GM18867 (cell line): ENCODE results near the gene NUP98.
"Not testable (repeated sequence)": the region's sequence is repeated elsewhere in the genome, so short reads cannot be mapped to it uniquely, and the experiment has no call there.

Experiments used
- ATAC-seq: cut with Tn5 transposase; IDR thresholded peaks from one replicate; pipeline ENCODE4 v1.9.1; 2021; ENCODE audit warnings: mild to moderate bottlenecking, moderate library complexity; ENCODE audit not compliant: unreplicated experiment

Gene NUP98

DNA sequence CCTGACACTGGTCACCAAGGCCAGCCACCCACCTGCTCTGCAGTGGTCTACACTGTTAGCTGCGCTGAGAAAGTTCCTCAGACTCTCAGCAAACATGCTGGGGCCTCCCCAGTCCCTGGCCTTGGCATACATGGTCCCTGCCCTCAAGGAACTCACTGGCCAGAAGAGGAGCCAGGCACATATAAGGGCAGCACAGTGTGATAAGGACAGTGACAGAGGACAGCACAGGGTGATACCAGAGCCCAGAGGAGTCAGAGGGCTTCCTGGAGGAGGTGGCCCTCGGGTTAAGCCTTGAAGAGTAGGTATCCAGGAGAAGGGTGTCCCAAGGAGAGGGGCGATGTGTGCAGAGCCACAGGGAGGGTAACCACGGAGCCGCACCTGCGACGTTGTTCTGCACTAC lies 151.8 kb downstream of the NUP98 start:
- no peak for ATAC-seq

DNA sequence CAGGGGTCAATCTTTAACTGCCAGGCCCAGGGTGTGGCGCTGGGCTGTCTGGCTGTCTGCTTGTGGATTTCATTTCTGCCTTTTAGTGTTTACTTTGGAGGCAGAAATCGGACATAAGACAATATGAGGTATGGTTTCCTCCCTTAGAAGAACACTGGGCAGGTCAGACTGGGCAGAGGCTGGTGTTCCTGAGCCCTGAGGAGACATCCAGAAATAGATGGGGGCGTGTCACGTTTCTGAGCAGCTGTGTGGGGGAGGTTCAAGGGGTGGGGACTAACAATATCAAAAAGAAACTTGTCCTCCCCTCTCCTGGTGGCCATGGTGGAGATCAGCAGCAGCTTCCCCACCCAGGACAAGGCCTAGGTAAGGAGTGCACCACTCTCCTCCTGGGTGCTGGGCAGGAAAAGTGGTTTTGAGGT lies 152.5 kb downstream of the NUP98 start, which contains the start of gene ART1:
ART1 (plus strand) TSS at position 312 of the 419 bp plus-strand sequence. CDS start 14,086 bp downstream, outside the sequence.
- no peak for ATAC-seq

DNA sequence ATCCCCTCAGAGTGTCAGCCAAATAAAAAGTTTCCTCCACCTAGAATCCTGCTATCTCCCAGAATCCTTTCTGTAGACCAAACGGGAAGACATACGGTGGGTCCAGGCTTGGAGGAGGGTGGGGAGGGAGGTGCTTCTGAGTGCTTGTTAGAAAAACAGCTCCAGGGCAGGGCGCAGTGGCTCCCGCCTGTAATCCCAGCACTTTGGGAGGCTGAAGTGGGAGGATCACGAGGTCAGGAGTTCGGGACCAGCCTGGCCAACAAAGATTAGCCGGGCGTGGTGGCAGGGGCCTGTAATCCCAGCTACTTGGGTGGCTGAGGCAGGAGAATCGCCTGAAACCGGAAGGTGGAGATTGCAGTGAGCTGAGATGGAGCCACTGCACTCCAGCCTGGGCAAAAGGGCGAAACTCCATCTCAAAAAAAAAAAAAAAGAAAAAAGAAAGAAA lies 154.2 kb downstream of the NUP98 start:
- ATAC-seq: not testable (repeated sequence)

DNA sequence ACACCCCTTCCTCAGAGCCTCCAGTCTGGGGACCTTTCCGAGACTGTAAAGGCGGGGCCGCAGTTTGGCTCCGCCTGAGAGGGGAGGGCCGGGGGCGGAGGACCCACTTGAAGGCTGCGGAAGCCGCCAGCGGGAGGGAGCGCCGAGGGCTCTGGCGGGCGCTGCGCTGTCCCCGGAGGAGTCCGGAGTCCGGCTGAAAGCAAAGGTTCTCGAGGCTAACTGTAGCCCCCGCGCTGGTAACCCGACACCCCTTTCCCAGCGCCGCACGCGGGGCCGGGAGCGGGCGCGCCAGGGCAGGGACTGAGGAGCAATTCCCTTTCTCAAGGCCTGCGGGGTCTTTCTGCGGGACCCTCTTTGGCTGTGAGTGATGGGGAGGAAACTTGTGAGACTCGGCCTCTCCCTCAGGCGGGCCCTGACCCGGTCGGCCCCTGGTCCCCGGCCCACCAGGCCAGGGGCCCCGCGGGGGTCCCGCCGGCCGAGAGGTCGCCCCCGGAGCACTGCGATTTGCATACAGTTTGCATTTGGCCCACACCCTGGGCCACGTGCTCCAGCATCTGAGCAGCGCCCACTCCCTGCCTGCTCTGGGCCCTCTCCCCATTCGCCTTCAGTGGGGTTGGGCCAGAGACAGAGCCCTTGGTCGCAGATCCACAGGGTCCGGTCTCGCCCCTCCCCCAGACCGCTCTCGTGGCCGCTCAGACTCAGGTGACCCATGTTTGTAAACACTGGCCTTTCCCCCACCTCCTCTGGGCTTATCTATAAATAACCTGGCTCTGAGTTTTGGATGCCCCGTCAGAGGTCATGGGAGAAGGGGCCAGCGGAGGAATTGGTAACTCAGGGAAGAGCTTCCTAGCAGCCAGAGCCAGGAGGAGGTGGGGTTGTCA lies 155.0 kb downstream of the NUP98 start:
- ATAC-seq: no peak

DNA sequence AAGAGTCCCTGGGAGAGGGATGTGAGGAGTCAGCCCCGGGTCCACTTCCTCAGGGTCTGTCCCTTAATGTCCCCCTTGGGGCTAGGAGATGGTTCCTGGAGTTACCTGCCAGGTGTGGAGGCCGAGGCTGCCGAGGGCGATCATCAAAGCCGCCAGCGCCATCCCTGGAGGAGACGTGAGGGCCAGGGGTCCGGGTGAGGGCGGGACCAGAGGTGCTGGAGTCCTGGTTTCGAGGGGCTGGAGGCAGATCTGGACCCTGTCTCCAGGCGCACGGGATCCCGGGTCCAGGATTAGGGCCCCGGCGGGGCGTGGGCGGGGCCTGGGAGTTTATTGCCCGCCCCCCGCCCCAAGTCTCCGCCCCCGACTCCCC lies 155.7 kb downstream of the NUP98 start, which contains the start of gene ART5:
ART5 (minus strand) TSS at position 292 of the 370 bp plus-strand sequence; CDS start at position 162, 130 bp downstream.
- ATAC-seq: no peak

DNA sequence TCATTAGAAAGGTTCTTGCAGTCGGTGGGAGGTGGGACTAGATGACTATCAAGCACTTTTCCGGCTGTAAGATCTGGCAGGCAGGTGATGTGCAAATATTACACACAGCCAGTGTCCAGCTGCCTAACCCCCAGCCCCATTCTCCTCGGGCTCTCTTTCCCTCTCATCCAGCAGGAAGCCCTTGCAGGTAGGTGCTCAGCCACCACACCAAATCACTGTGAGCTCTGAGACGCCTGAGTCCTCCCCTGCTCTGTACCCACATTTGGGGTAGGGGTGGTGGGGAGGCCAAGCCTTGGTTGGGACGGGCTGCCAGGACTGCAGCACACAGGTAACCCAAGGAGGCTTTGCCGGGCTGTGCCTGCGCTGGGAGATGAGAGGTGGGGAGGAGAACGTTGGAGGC lies 156.2 kb downstream of the NUP98 start:
- ATAC-seq: no peak

DNA sequence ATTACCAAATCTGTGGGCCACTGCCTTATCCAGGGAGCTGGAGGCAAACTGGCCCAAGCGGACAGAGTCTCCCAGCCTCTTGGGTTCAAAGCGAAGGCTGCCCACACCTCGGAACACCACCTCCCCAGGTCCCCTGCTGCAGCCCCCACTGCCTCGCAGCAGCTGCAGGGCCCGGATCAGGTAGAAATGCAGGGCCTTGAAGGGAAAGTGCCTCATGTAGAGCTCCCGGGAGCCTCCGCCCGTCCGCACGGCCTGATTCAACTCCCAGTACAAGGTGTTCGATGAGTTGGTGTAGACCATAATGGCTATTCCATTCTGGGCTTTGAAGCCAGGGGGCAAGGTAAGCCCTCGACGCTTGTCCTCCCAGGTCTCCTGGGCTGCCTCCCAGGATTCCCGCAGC lies 157.5 kb downstream of the NUP98 start:
- no peak for ATAC-seq

DNA sequence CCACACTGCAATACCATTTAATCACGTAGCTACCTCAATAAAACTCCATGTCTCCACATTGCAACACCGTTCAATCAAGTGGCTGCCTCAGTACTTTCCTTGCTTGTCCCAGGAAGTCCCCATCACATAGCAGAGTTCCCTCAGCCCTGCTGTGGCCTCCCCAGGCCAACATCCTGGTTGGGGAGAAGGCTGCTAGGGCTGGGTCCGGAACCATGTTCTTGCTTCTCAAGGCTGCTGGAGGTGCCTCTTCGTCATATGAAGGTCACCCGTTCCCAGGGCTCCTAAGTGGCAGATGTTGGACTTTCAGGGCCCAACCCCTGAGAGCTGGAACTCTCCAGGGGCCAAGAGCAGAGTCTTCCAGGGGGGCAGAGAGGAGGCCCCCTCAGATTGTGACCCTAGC lies 158.8 kb downstream of the NUP98 start:
- no peak for ATAC-seq

DNA sequence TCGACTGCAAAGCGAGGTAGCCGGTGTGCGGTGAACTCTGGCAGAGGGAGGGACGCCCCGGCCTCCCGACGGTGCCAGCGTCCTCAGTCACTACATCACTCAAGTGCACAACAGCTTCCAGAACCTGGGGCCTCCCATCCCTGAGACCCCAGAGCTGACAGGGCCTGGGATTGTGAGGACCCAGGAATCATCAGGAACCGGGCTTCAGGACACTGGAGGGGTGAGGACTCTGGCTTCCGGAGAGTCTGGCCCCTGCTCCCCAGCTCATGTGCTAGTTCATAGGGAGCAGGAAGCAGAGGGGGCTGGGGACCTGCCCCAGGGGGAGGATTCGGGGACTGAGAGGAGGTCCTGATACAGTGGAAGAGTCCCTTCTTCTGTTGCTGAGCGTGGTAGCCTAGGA lies 160.2 kb downstream of the NUP98 start:
- no peak for ATAC-seq

DNA sequence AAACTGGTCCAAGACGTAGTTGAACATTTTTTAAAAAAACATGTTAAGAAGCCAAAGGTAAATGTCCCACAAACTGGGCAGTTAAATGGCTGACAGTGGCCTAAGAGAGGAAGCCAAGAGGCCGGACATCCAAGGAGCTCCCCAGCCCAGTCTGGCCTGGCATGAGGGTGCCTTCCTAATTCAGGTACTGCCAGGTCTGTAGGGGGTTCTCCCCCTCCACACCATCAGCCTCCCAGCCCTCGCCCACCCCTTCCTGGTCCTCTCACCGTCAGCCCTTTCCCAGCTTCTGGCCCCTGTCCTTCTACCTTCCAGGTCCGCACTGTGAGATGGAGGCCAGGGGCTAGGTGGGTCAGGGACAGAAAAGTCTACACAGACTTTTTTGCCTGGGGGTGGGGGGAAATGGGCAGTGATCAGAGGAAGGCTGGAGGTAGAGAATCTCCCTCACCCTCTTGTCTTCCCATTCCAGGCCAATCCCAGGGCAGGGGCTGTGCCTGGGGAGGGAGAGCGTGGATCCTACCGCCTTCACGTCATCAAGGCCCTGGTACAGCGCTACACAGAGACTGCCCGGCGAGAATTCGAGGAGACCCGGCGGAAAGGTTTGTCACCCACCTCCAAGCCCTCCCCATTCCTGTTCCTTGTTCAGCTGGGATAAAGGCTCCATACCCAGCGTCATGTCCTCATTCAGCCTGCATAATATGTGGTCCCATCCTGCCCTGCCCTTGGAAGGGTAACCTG lies 161.5 kb downstream of the NUP98 start:
- ATAC-seq: no peak

DNA sequence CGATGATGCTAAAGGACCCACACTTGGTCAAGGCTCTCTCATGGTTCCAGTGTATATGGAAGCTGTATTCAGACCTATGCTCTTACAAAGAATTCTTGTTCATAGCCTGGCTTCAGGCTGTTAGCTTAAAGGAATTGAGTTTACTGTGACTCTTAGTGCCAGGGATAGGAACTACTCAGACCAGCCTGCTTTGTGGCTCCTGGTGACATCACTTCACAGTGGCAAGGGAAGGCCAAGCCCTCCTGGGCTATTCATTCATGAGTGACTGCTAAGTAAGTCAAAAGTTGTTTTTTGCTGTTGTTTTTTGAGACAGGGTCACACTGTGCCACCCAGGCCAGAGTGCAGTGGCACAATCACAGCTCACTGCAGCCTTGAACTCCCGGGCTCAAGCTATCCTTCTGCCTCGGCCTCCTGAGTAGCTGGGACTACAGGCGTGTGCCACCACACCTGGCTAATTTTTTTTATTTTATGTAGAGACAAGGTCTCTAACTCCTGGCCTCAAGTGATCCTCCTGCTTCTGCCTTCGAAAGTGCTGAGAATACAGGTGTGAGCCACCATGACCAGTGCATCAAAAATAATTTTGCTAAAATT lies 165.2 kb downstream of the NUP98 start:
- ATAC-seq: no peak

DNA sequence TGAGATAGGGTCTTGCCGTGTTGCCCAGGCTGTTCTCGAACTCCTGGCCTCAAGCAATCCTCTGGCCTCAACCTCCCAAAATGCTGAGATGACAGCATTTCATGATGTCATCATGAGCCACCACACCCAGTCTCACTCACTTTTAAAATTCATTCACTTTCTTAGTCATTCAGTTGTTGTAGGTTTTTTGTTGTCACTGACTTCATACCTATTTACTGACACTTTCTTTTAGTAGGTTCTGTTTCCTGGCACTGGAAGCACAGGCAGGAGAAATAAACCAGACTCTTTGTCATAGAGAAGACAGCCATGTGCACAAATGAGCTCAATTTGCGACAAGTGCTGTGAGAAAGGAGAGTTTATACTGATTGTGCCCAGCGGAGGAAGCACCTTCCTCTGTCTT lies 166.0 kb downstream of the NUP98 start:
- no peak for ATAC-seq

DNA sequence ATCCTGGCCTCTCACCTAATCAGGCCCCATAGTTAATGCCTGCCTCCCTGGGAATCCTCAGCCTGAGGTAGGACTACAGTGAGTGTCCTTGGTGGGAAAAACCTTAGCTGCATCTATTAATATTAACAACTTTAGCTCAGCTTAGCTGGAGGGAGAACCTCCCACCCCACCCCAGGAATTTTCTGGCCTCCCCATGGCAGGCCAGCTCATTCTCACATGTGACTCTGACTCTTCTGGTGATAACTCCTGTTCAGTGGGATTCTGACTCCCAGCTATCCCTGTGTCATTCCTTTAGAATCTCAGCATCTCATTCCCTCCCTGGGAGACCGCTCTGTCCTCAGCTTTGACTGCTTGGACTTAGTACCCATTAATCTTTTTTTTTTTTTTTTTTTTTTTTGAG lies 170.1 kb downstream of the NUP98 start:
- ATAC-seq: no peak

DNA sequence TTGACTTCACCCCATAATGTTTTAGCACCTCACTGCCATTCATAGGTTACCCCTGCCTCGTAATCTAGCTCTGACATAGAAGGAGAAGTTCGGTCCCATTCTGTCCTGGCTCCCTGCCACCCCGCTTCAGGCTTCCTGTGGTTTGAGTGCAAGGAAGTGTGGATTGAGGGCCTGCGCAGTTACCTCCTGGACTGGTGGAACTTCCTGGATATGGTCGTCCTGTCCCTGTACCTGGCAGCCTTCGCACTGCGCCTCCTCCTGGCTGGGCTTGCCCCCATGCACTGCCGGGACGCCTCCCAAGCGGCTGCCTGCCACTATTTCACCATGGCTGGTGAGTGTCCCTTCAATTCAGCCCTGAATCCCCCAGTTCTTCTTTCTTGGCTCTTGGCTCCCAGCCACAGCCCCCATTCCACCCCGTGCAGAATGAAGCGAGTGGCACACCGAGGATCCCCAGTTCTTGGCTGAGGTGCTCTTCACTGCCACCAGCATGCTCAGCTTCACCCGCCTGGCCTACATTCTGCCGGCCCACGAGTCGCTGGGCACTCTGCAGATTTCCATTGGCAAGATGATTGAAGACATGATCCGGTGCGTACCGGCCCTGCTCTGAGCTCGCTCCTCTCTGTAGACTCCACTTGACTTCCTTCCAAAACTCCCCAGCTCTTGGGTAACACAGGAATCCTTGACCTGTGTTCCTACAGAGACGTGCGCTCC lies 170.9 kb downstream of the NUP98 start:
- ATAC-seq: no peak
